GM18502 (cell line): ENCODE data around the gene CNTN4.
"Not testable (repeated sequence)": the region's sequence is repeated elsewhere in the genome, so short reads cannot be mapped to it uniquely, and the experiment has no call there.

Experiments
- ATAC-seq: cut with Tn5 transposase; IDR thresholded peaks from one replicate; pipeline ENCODE4 v1.9.1; 2021; ENCODE audit warnings: mild to moderate bottlenecking; ENCODE audit not compliant: unreplicated experiment, poor library complexity

Gene CNTN4

DNA sequence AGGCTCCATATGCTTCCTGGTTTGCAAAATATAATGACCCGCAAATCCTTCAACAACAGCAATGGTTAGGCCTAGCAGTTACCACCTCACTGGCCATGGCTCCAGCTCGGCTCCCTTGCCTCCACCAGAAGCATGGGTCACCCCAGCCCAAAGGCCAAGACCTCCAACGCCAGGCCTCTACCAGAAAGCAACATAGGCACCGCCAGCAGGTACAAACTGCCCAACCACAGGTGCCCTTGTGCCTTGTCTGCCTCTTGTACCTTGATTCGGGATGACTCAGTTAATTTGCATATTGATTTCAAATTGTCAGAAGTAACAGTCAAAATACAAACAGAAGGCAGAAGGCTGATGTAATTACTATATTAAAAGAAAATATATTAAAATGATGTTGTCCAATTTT is 886.8 kb downstream of the CNTN4 start:
- no peak for ATAC-seq

- no peak for ATAC-seq
Measured at GRCh38 chr3:2992534-2992933, 893.9 kb downstream of the CNTN4 start.

GRCh38 chr3:2993130-2993529 is 894.5 kb downstream of the CNTN4 start:
- not testable (repeated sequence) for ATAC-seq

GRCh38 chr3:2993736-2994135 is 895.1 kb downstream of the CNTN4 start:
- no peak for ATAC-seq

GRCh38 chr3:2995195-2995594 is 896.5 kb downstream of the CNTN4 start:
- ATAC-seq = no peak

- ATAC-seq = no peak
Measured at GRCh38 chr3:3005146-3005744, 906.6 kb downstream of the CNTN4 start.

GRCh38 chr3:3013317-3014052 is 914.8 kb downstream of the CNTN4 start:
- no peak for ATAC-seq

DNA sequence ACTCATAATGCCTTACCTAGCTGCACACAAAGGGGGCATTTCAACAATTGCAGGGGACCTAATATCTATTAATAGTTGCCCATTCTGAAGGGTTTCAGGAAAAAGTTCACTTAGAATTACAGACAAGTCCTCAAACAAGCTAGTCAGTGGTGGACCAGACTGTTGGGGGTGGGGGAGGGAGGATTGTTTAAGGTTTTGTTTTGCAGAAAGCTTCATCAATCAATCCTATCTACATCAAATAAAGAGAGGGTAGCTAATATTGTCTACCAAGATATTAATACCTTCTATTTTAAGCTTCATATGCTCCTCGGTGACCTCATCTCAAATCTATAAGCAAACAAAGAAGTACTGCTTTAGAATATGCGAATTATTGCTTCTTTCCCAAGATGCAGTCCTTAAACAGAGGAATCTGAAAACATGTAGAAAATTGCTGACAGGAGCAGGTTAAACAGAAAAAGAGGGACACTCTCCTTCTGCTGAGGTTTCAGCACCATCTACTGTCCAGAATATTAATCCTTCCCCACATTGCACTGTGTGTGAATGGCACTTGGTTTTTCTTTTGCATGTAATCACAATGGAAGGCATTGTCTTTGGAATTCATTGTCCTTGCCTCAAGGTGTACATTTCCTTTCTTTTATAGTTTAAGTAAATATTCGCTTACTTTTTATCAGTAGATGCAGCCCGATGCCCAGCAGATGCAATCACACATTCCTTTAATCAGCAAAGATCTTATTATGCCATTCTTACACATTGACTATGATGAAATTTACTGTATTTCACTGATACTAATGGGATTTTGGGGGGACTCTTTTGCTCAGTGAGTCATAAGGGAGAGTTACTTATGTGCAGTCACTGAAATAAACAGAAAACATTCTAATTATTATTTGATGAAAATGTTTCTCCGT is 916.8 kb downstream of the CNTN4 start:
- ATAC-seq = peak; percentile 81

- no peak for ATAC-seq
Measured at GRCh38 chr3:3016226-3016625, 917.6 kb downstream of the CNTN4 start.

GRCh38 chr3:3020209-3020608 is 921.5 kb downstream of the CNTN4 start:
- ATAC-seq = no peak

DNA sequence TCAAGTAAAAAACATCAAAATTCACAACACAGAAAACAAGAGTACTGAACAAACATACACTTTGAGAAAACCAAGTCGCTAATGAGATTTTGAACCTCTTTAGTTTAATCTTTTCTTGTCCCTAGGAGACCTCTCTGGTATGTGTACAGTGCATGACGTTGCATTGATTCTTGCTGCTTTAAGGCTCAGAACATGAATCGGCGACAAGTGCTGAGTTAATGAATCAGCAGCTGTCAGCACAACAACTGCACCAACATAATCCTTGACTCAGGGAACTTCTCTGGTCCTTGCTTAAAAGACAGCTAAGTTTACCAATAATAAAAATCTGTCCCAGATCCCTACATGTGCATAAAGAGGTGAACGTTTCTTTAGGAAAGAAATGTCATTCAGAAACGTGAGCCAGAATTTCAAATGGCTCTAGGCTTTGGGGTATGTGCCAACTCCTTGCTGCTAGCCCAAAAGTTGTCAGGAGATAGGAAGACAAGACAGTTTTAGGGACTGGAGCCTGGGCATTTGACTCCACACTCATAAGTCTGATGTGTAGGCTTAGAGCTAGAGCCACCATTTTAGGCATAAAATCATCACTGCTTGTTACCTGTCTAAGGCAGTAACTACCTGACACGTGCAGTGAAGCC is 924.6 kb downstream of the CNTN4 start:
- ATAC-seq = no peak

- ATAC-seq = peak; percentile 95
Measured at GRCh38 chr3:3027976-3028567, 929.4 kb downstream of the CNTN4 start.

GRCh38 chr3:3031326-3031725 is 932.7 kb downstream of the CNTN4 start:
- no peak for ATAC-seq

- ATAC-seq = no peak
Measured at GRCh38 chr3:3037156-3037555, 938.5 kb downstream of the CNTN4 start.

DNA sequence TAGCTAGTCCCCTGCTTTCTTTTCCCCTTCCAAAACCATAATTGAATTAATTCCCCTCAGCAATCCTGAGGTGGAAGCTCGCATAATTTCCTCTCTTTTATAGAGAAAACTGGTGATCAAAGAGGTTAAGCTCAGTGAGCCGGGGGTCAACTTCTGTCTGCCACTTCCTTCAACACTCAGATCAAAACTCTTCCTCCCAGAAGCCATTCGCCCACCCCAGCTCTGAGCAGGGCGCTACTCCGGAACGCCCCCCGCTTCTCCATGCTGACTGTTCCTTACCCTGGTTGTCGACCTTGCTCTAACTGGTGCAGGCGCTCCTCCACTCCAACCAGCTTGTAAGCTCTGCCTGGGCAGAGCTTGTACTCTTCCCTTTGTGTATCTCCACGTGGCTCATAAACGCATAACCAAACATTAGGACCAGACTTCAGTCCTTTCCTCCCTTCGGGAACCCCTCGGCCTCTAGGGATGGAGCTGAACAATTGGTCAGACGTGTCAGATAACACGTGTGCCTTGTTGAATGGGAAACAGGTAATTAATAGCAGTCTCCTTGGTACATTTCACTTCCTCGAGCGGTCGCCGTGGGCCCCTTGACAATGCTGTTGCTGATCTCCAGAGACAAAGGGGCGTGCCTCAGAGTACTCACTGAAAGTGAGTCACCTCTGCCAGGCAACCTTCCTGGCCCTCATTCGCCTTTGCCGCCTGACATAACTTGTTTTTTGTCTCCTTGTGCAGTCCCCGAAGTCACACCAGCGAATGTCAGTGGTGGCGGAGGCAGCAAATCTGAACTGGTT is 939.7 kb downstream of the CNTN4 start:
- peak; percentile 73 for ATAC-seq

GRCh38 chr3:3053974-3054373 is 955.3 kb downstream of the CNTN4 start:
- no peak for ATAC-seq

- ATAC-seq = no peak
Measured at GRCh38 chr3:3059645-3060044, 961.0 kb downstream of the CNTN4 start.

- ATAC-seq = no peak
Measured at GRCh38 chr3:3064297-3064696, 965.6 kb downstream of the CNTN4 start.

- ATAC-seq = peak; percentile 43
Measured at GRCh38 chr3:3065876-3066275, 967.2 kb downstream of the CNTN4 start.
